ENCODE measurements around the gene SMIM7. TPM values are rescaled to one million over a fixed set of nuclear protein-coding genes. Genes with fewer than 3 reads are reported as not detected.
"Not testable (repeated sequence)": the region's sequence is repeated elsewhere in the genome, so short reads cannot be mapped to it uniquely, and the experiment has no call there.

The SMIM7 gene
- total and polyA plus RNA-seq, 2 experiments from 2014 or later, result 79.0 to 89.9 TPM

DNA sequence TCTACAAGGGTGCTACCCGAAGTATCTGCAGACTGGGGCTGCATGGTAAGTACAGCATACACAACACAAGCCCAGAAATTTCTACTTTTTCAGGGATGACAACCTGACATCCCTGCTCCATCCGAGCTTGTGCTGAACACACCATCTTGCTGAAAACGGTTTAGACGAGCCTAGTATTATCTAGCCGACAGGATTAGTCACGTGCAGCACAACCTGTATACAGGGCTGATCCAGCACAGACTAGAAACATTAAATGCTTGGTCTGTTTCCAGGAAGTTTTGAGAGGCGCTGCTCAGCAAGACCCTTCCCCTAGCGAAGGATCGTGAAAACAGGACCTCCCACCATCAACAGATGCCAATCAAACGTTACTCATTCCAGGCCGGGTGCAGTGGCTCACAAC lies 4.2 kb downstream of the SMIM7 start:
- Histone ChIP-seq H3K27ac (no peak overlapping the region), H3K4me2 (ENCODE audit: unreplicated experiment) (no peak overlapping the region), H3K9me3 (ENCODE audit: low read depth) (no peaks in the 10 kb centered on the region), H3F3A (ENCODE audit: insufficient read depth) (no peaks in the 10 kb centered on the region), H3K9me2 (ENCODE audit: insufficient read depth) (no peaks in the 10 kb centered on the region), H3K27me3 (replicated peaks; ENCODE audit: insufficient read depth) (no peaks in the 10 kb centered on the region), H3K4me1 (ENCODE audit: insufficient read depth) (peaks cover 7% of the 10 kb centered on the region; the same call in 1 of the 2 replicates), H3K79me2 (ENCODE audit: insufficient read depth) (peaks cover 67% of the 10 kb centered on the region), H3K36me3 (ENCODE audit: low read depth) (peaks cover 24% of the 10 kb centered on the region; the same call in 1 of the 2 replicates), H2AFZ (no peak overlapping the region), H4K20me1 (ENCODE audit: insufficient read depth) (0 out of 2 replicates have a peak, but pooled peaks cover 3% of the 10 kb centered on the region), H3K9ac (no peak overlapping the region), H3K4me3 (no peak overlapping the region)
- TF ChIP-seq EZH2phosphoT487 (IDR thresholded peaks at IDR 0.05; ENCODE audit: insufficient read depth, low read depth) (no peak), EZH2 (IDR thresholded peaks at IDR 0.05; ENCODE audit: insufficient read depth, poor library complexity, severe bottlenecking) (no peak)
- 82 to 86% methylated on average over 11 of the region's 11 CpGs for WGBS, 2 experiments (ENCODE audit: low coverage in 1 of 2, low lambda C conversion rate in 2 of 2, missing lambda C conversion rate in 2 of 2)
- no peak for DNase-seq
- in situ Hi-C loops (cut with MboI), result no loop called here

DNA sequence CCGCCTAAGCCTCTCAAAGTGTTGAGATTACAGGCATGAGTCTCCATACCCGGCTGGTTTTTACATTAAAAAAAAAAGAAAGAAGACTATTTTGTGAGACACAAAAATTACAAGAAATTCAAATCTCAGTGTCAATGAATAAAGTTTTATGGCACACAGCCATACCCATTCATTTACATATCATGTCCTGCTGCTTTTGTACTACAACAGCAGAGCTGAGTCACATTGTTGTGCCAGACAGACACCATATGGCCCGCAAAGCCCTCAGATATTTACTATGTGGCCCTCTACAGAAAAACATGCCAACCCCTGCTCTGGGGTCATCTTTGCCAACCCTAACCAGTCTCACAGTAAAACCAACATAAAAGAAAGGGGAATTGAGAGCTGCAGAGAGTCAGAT lies 5.3 kb downstream of the SMIM7 start:
- Histone ChIP-seq H3K27ac (no peak overlapping the region), H3K4me3 (no peak overlapping the region), H3K4me1 (ENCODE audit: insufficient read depth) (peaks cover 13% of the 10 kb centered on the region), H3K79me2 (ENCODE audit: insufficient read depth) (peaks cover 71% of the 10 kb centered on the region), H3F3A (ENCODE audit: insufficient read depth) (peaks cover 7% of the 10 kb centered on the region; the same call in 1 of the 2 replicates), H3K9me3 (ENCODE audit: low read depth) (no peaks in the 10 kb centered on the region), H3K4me2 (ENCODE audit: unreplicated experiment) (no peak overlapping the region), H3K9ac (no peak overlapping the region), H3K36me3 (ENCODE audit: low read depth) (peaks cover 24% of the 10 kb centered on the region; the same call in 1 of the 2 replicates), H2AFZ (no peak overlapping the region), H3K9me2 (ENCODE audit: insufficient read depth) (no peaks in the 10 kb centered on the region), H3K27me3 (replicated peaks; ENCODE audit: insufficient read depth) (no peaks in the 10 kb centered on the region), H4K20me1 (ENCODE audit: insufficient read depth) (0 out of 2 replicates have a peak, but pooled peaks cover 3% of the 10 kb centered on the region)
- DNase-seq, result no peak
- in situ Hi-C loops (cut with MboI), result no loop called here
- TF ChIP-seq EZH2phosphoT487 (IDR thresholded peaks at IDR 0.05; ENCODE audit: insufficient read depth, low read depth), result no peak
- TF ChIP-seq EZH2 (IDR thresholded peaks at IDR 0.05; ENCODE audit: insufficient read depth, poor library complexity, severe bottlenecking), result no peak
- 86 to 92% methylated on average over 3 of the region's 3 CpGs for WGBS, 2 experiments (ENCODE audit: low coverage in 1 of 2, low lambda C conversion rate in 2 of 2, missing lambda C conversion rate in 2 of 2)

DNA sequence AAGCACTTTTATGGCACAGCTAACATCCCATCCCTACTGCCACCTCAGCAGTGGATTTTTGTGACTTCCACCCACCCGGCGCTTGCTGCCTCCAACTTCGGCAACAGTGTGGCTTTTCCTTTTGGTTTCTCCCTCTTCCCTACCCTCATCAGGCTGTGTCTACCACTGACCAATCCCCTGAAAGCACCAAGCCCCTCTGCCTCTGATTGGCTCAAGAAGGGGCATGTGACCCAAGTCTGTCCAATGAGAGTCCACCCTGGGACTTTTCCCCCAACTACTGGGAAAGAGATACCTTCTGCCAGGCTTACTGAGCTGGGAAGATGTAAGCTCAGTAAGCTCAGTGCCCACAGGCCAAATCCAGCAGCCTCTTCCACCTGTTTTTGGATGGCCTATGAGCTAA lies 5.8 kb downstream of the SMIM7 start:
- peaks cover 71% of the 10 kb centered on the region for H3K79me2 ChIP-seq (ENCODE audit: insufficient read depth)
- DNase-seq, result no peak
- TF ChIP-seq EZH2phosphoT487 (IDR thresholded peaks at IDR 0.05; ENCODE audit: insufficient read depth, low read depth) (no peak), EZH2 (IDR thresholded peaks at IDR 0.05; ENCODE audit: insufficient read depth, poor library complexity, severe bottlenecking) (no peak)
- no peaks in the 10 kb centered on the region for H3K27me3 ChIP-seq (replicated peaks; ENCODE audit: insufficient read depth)
- no peak overlapping the region for H2AFZ ChIP-seq
- H3K4me1 ChIP-seq (ENCODE audit: insufficient read depth), result peaks cover 13% of the 10 kb centered on the region
- no peak overlapping the region for H3K9ac ChIP-seq
- no peak overlapping the region for H3K27ac ChIP-seq
- no peaks in the 10 kb centered on the region for H3K9me2 ChIP-seq (ENCODE audit: insufficient read depth)
- H3K4me2 ChIP-seq (ENCODE audit: unreplicated experiment), result no peak overlapping the region
- H3K36me3 ChIP-seq (ENCODE audit: low read depth), result peaks cover 24% of the 10 kb centered on the region; the same call in 1 of the 2 replicates
- no peaks in the 10 kb centered on the region for H3K9me3 ChIP-seq (ENCODE audit: low read depth)
- H4K20me1 ChIP-seq (ENCODE audit: insufficient read depth), result 0 out of 2 replicates have a peak, but pooled peaks cover 3% of the 10 kb centered on the region
- 96 to 100% methylated on average over 3 of the region's 3 CpGs for WGBS, 2 experiments (ENCODE audit: low coverage in 1 of 2, low lambda C conversion rate in 2 of 2, missing lambda C conversion rate in 2 of 2)
- in situ Hi-C loops (cut with MboI), result no loop called here
- H3K4me3 ChIP-seq, result no peak overlapping the region
- peaks cover 8% of the 10 kb centered on the region; the same call in 1 of the 2 replicates for H3F3A ChIP-seq (ENCODE audit: insufficient read depth)

DNA sequence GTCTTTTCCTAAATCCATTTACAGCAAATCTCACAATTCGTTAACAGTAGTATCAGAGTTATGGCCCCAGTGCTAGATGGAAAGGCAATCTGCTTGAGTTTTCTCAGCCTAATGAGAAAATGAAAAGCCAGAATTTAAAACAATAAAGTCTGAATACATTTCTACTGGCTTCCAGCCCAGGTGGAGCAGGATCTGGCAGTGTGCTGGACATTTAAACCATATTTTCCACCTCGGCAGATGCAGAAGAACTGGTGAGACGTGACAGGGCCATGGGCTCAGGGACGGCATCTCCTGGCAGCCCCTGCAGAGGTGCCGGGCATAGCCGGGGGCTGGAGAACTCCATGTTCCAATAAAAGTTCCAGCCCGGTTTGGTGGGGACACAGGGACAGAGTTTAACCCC lies 7.1 kb downstream of the SMIM7 start:
- Histone ChIP-seq H3K4me3 (no peak overlapping the region), H3K79me2 (ENCODE audit: insufficient read depth) (peaks cover 71% of the 10 kb centered on the region), H2AFZ (no peak overlapping the region), H3K27me3 (replicated peaks; ENCODE audit: insufficient read depth) (no peaks in the 10 kb centered on the region), H3K9me3 (ENCODE audit: low read depth) (no peaks in the 10 kb centered on the region), H3K27ac (no peak overlapping the region), H3K36me3 (ENCODE audit: low read depth) (peaks cover 24% of the 10 kb centered on the region; the same call in 1 of the 2 replicates), H3K9me2 (ENCODE audit: insufficient read depth) (no peaks in the 10 kb centered on the region), H3K4me1 (ENCODE audit: insufficient read depth) (peaks cover 6% of the 10 kb centered on the region; the same call in 1 of the 2 replicates), H3K4me2 (ENCODE audit: unreplicated experiment) (no peak overlapping the region), H3F3A (ENCODE audit: insufficient read depth) (peaks cover 8% of the 10 kb centered on the region; the same call in 1 of the 2 replicates), H3K9ac (no peak overlapping the region), H4K20me1 (ENCODE audit: insufficient read depth) (no peaks in the 10 kb centered on the region)
- TF ChIP-seq EZH2phosphoT487 (IDR thresholded peaks at IDR 0.05; ENCODE audit: insufficient read depth, low read depth) (no peak), EZH2 (IDR thresholded peaks at IDR 0.05; ENCODE audit: insufficient read depth, poor library complexity, severe bottlenecking) (no peak)
- no peak for DNase-seq
- 66 to 67% methylated on average over 7 of the region's 7 CpGs for WGBS, 2 experiments (ENCODE audit: low coverage in 1 of 2, low lambda C conversion rate in 2 of 2, missing lambda C conversion rate in 2 of 2)
- in situ Hi-C loops (cut with MboI), result no loop called here

DNA sequence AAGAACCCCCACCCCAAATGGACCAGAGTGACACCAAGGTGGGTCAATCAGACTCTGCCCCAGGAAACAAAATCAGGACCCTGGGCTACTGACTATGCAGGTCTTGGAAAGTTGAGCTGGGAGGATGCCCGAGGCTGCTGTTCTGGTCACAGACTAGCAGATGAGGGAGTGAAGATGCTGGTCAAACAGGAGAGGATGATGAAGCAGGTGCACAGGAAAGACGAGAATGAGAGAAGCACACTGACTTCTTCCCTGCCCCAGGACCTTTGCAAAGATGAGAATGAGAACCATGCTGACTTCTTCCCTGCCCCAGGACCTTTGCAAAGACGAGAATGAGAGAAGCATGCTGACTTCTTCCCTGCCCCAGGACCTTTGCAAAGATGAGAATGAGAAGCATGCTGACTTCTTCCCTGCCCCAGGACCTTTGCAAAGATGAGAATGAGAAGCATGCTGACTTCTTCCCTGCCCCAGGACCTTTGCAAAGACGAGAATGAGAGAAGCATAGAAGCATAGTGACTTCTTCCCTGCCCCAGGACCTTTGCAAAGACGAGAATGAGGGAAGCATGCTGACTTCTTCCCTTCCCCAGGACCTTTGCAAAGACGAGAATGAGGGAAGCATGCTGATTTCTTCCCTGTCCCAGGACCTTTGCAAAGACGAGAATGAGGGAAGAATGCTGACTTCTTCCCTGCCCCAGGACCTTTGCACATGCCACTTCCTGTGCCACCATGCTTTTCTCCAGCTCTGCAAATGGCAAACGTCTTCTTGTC lies 8.3 kb downstream of the SMIM7 start:
- in situ Hi-C loops (cut with MboI); H4K20me1 ChIP-seq (ENCODE audit: insufficient read depth); H3K4me2 ChIP-seq (ENCODE audit: unreplicated experiment); H3K9ac ChIP-seq; H3K4me3 ChIP-seq; H3K9me2 ChIP-seq (ENCODE audit: insufficient read depth); H3K4me1 ChIP-seq (ENCODE audit: insufficient read depth); H2AFZ ChIP-seq; H3K27ac ChIP-seq; H3K27me3 ChIP-seq (replicated peaks; ENCODE audit: insufficient read depth); H3F3A ChIP-seq (ENCODE audit: insufficient read depth); DNase-seq; H3K9me3 ChIP-seq (ENCODE audit: low read depth): not testable (repeated sequence)
- Histone ChIP-seq H3K79me2 (ENCODE audit: insufficient read depth) (peaks cover 70% of the 10 kb centered on the region), H3K36me3 (ENCODE audit: low read depth) (peaks cover 28% of the 10 kb centered on the region; the same call in 1 of the 2 replicates)
- 88 to 89% methylated on average over 8 of the region's 8 CpGs for WGBS, 2 experiments (ENCODE audit: low coverage in 1 of 2, low lambda C conversion rate in 2 of 2, missing lambda C conversion rate in 2 of 2)

Measured in GM23248 (cell line).